T-helper 17 cell (primary cell): ENCODE measurements around the gene SNTG2. TPM values are rescaled to one million over a fixed set of nuclear protein-coding genes. Genes with fewer than 3 reads are reported as not detected.

Source experiments
- ATAC-seq: fragments of 150-1000 bp; cut with Tn5 transposase; 2 replicates; pipeline ENCODE4 v1.10.0; 2021; ENCODE audit warnings: mild to moderate bottlenecking, moderate library complexity
- DNase-seq, 3 donors: peaks; one replicate each; pipeline versions ENCODE4 v3.0.0 to v3.0.0-alpha.2; 2020 to 2021
- H3K9me3 ChIP-seq: one replicate; pipeline ENCODE4 v1.7.0; 2013; ENCODE audit warnings: low read length, mild to moderate bottlenecking; ENCODE audit not compliant: control insufficient read depth, poor library complexity, severe bottlenecking
- H3K27ac Mint-ChIP-seq: one replicate; pipeline ENCODE4 v1.8.0; 2022; ENCODE audit warnings: mild to moderate bottlenecking, moderate library complexity, mixed read lengths
- H3K27me3 Mint-ChIP-seq: one replicate; pipeline ENCODE4 v1.8.0; 2022; ENCODE audit warnings: mixed read lengths
- H3K36me3 Mint-ChIP-seq: one replicate; pipeline ENCODE4 v1.8.0; 2022; ENCODE audit warnings: low read depth, mixed read lengths
- H3K4me1 Mint-ChIP-seq: one replicate; pipeline ENCODE4 v1.8.0; 2022; ENCODE audit warnings: mild to moderate bottlenecking, mixed read lengths
- H3K4me3 Mint-ChIP-seq: one replicate; pipeline ENCODE4 v1.8.0; 2022; ENCODE audit warnings: mild to moderate bottlenecking, moderate library complexity, mixed read lengths
- total RNA-seq, 4 donors: library from RNA in 2 of 4; stranded (reverse) in 2 of 4; gene quantifications; one replicate each; pipeline ENCODE4 v1.2.3 and lab custom pipeline; 2022 to 2026

The SNTG2 gene
- total RNA-seq, 2 donors from 2014 or later: 2.0 to 6.3 TPM

GRCh38 chr2:1256632-1257324, 306.1 kb downstream of the SNTG2 start:
- peaks cover 4% of the 10 kb centered on the region for H3K4me1 Mint-ChIP-seq
- H3K27me3 Mint-ChIP-seq: peaks cover 15% of the 10 kb centered on the region
- peaks cover 2% of the 10 kb centered on the region for H3K36me3 Mint-ChIP-seq
- DNase-seq (no peak), ATAC-seq (no peak)
- no peak overlapping the region for H3K4me3 Mint-ChIP-seq
- no peak overlapping the region for H3K27ac Mint-ChIP-seq
- no peaks in the 10 kb centered on the region for H3K9me3 ChIP-seq

DNA sequence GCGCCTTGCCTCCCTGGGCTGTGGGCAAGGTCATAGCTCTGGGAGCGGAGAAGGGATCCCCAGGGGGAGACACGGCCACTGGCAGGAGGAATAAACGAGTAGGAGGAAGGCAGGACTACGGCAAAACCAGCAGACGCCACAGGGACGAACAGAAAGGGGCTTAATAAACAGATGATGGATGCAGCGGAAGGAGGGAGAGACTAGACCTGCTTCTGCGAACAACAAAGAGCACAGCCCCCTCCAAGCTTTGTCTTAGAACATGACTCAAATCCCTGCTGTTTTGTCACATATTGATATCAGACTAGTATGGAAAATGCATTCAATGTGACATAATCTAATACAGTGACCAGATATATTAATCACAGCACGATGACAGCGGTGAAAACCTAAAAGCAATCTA, 306.7 kb downstream of the SNTG2 start:
- Mint-ChIP-seq H3K36me3 (peaks cover 2% of the 10 kb centered on the region), H3K4me1 (peaks cover 4% of the 10 kb centered on the region), H3K27ac (no peak overlapping the region), H3K4me3 (no peak overlapping the region), H3K27me3 (peaks cover 13% of the 10 kb centered on the region)
- no peak for ATAC-seq
- no peaks in the 10 kb centered on the region for H3K9me3 ChIP-seq
- DNase-seq: no peak

GRCh38 chr2:1259746-1260145, 309.1 kb downstream of the SNTG2 start:
- peaks cover 2% of the 10 kb centered on the region for H3K36me3 Mint-ChIP-seq
- no peak for DNase-seq
- H3K9me3 ChIP-seq: no peaks in the 10 kb centered on the region
- H3K4me3 Mint-ChIP-seq: no peak overlapping the region
- H3K4me1 Mint-ChIP-seq: no peaks in the 10 kb centered on the region
- ATAC-seq: no peak
- peaks cover 6% of the 10 kb centered on the region for H3K27me3 Mint-ChIP-seq
- H3K27ac Mint-ChIP-seq: no peak overlapping the region

GRCh38 chr2:1262609-1263008, 312.0 kb downstream of the SNTG2 start:
- Mint-ChIP-seq H3K4me1 (no peaks in the 10 kb centered on the region), H3K27me3 (no peaks in the 10 kb centered on the region), H3K4me3 (no peak overlapping the region), H3K27ac (no peak overlapping the region), H3K36me3 (peaks cover 3% of the 10 kb centered on the region)
- ATAC-seq: no peak
- DNase-seq: no peak
- H3K9me3 ChIP-seq: no peaks in the 10 kb centered on the region

DNA sequence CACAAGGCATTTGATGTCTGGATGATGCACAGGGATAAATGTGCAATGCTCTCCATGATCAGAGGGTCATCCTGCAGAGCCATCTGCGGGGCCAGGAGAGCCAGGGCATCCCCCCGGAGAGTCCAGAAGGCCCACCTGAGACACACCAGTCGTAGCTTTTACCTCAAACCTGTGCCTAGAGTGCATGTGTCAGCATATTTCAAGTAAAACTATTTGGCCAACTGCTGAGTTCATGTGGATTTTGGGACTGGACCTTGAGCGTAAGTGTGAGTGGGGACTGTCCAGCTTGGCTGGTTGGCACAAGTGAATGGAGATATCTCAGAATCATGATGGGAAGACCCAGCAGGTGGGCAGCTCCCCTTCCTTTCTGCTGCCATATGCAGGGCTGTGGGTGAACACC, 314.8 kb downstream of the SNTG2 start:
- Mint-ChIP-seq H3K4me1 (no peaks in the 10 kb centered on the region), H3K27me3 (peaks cover 6% of the 10 kb centered on the region), H3K36me3 (peaks cover 3% of the 10 kb centered on the region), H3K4me3 (no peak overlapping the region), H3K27ac (no peak overlapping the region)
- DNase-seq (no peak), ATAC-seq (no peak)
- H3K9me3 ChIP-seq: no peaks in the 10 kb centered on the region

DNA sequence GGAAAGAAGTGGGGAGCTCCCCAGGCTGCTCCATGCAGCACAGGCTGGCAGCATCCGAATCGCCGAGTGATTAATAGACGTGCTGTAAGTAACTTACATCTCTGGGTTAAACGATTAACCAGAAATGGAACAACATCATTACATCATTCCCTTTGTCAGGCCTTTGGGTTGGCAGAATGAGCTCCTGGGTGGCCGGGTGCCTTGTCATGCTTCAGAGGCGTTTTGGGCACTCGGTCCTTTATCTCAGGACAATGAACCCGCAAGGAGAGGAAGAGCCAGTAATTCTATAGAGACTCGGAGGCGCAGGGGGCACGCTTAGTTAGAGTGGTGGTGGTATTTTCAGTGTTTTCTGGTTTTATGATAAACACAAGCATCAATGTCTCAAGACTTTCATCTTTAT, 315.7 kb downstream of the SNTG2 start:
- no peak overlapping the region for H3K27ac Mint-ChIP-seq
- peaks cover 3% of the 10 kb centered on the region for H3K36me3 Mint-ChIP-seq
- no peaks in the 10 kb centered on the region for H3K4me1 Mint-ChIP-seq
- peaks cover 6% of the 10 kb centered on the region for H3K27me3 Mint-ChIP-seq
- ATAC-seq (no peak), DNase-seq (no peak)
- H3K9me3 ChIP-seq: no peaks in the 10 kb centered on the region
- no peak overlapping the region for H3K4me3 Mint-ChIP-seq

DNA sequence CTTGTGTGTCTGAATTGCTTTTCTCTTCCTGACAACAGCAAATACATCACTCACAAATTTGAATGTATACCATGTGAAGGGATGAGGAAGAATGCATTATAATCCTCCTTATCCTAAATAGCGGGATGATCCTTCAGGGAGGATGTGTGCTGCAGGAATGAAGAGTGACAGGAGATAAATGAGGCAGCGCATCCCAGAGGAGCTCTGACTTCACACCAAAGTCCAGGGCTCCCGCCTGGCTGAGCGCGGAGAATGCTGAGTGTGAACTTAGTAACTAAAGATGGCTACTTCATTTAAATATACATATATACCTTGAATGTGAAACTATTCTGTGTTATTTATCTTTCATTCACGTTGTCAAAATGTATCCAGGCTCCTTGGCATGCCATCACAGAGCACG, 317.4 kb downstream of the SNTG2 start:
- H3K4me1 Mint-ChIP-seq: no peaks in the 10 kb centered on the region
- H3K27ac Mint-ChIP-seq: no peak overlapping the region
- H3K4me3 Mint-ChIP-seq: no peak overlapping the region
- H3K36me3 Mint-ChIP-seq: peaks cover 3% of the 10 kb centered on the region
- peaks cover 6% of the 10 kb centered on the region for H3K27me3 Mint-ChIP-seq
- no peaks in the 10 kb centered on the region for H3K9me3 ChIP-seq
- ATAC-seq: no peak
- DNase-seq: no peak

DNA sequence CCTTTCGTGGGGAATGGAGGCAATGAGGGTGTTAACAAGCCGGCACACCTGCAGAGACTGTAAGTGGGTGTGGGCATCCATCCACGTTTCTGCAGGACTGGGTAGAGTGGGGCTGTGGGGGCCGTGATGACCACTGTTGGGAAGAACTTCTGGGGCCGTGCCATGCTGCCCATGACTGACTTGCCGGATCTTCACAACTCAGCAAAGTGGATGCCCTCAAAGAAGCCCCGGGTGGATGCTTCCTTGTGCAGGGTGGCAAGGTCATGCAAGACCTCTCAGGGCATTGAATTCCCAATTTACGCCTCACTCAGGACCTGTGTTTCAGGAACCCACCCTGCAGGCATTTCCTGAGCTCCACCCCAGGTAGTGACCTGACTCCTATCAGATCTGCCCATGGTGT, 319.2 kb downstream of the SNTG2 start:
- Mint-ChIP-seq H3K4me1 (no peaks in the 10 kb centered on the region), H3K4me3 (no peak overlapping the region), H3K27me3 (peaks cover 6% of the 10 kb centered on the region), H3K27ac (no peak overlapping the region), H3K36me3 (peaks cover 4% of the 10 kb centered on the region)
- H3K9me3 ChIP-seq: no peaks in the 10 kb centered on the region
- ATAC-seq: no peak
- DNase-seq: no peak

GRCh38 chr2:1272835-1273234, 322.2 kb downstream of the SNTG2 start:
- Mint-ChIP-seq H3K4me1 (no peaks in the 10 kb centered on the region), H3K27ac (no peak overlapping the region), H3K27me3 (peaks cover 6% of the 10 kb centered on the region), H3K4me3 (no peak overlapping the region), H3K36me3 (peaks cover 2% of the 10 kb centered on the region)
- DNase-seq: no peak
- H3K9me3 ChIP-seq: no peaks in the 10 kb centered on the region
- no peak for ATAC-seq

- no peak overlapping the region for H3K4me3 Mint-ChIP-seq
- H3K27ac Mint-ChIP-seq: no peak overlapping the region
- no peak for ATAC-seq
- H3K36me3 Mint-ChIP-seq: peaks cover 2% of the 10 kb centered on the region
- H3K27me3 Mint-ChIP-seq: no peaks in the 10 kb centered on the region
- H3K9me3 ChIP-seq: no peaks in the 10 kb centered on the region
- no peaks in the 10 kb centered on the region for H3K4me1 Mint-ChIP-seq
- no peak for DNase-seq
Measured at GRCh38 chr2:1277634-1278033, 327.0 kb downstream of the SNTG2 start.

DNA sequence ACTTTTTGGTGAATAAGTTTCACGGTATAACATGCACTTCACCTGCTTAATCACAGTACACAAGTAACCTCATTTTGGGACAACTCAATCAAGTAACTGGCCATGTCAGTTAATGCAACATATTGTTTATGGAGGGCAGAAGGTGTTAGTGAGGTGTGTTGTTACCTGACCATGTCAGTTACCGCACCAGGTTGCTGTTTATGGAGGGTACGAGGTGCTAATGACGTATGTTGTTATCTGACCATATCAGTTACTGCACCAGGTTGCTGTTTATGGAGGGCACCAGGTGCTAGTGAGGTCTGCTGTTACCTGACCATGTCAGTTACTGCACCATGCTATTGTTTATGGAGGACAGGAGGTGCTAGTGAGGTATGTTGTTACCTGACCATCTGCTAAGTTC, 327.5 kb downstream of the SNTG2 start:
- Mint-ChIP-seq H3K27ac (no peak overlapping the region), H3K4me3 (no peak overlapping the region), H3K4me1 (no peaks in the 10 kb centered on the region), H3K27me3 (no peaks in the 10 kb centered on the region), H3K36me3 (peaks cover 2% of the 10 kb centered on the region)
- no peaks in the 10 kb centered on the region for H3K9me3 ChIP-seq
- DNase-seq (no peak), ATAC-seq (no peak)

DNA sequence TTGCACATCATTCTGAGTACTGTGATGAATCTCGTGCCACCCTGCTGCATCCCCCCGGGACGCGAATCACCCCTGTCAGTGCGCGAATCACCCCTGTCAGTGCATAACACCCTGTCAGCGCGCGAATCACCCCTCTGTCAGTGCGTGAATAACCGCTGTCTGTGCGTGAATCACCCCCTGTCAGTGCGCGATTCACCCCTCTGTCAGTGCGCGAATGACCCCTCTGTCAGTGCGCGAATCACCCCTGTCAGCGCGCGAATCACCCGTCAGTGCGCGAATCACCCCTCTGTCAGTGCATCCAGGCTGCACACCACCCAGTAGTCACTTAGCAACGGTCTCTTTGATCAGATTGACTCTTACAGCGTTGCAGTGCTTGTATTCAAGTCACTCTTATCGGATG, 328.2 kb downstream of the SNTG2 start:
- no peaks in the 10 kb centered on the region for H3K4me1 Mint-ChIP-seq
- DNase-seq (no peak), ATAC-seq (no peak)

DNA sequence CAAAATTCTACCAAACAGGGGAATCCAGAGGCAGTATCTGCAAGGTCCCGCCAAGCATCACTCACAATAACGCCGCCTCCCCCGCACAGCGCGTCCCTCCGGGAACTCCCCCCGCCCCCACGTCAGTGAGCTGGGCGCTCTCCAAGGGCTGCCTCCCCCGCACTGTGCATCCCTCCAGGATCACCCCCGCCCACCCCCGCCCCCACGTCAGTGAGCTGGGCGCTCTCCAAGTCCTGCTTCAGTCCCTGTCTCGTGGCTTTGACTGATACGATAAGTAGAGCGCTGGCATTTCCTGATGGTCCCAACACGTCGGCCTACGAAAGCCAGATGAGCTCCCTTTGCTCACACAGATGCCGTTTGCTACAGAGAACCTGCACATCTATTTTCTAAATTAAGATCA, 331.9 kb downstream of the SNTG2 start:
- no peak for ATAC-seq
- Mint-ChIP-seq H3K27ac (no peak overlapping the region), H3K4me3 (no peak overlapping the region), H3K4me1 (no peaks in the 10 kb centered on the region), H3K36me3 (no peaks in the 10 kb centered on the region), H3K27me3 (no peaks in the 10 kb centered on the region)
- H3K9me3 ChIP-seq: no peaks in the 10 kb centered on the region
- no peak for DNase-seq

More for the DNA sequence above, 328.2 kb downstream of the SNTG2 start:
- Mint-ChIP-seq H3K27me3 (no peaks in the 10 kb centered on the region), H3K27ac (no peak overlapping the region), H3K36me3 (peaks cover 2% of the 10 kb centered on the region), H3K4me3 (no peak overlapping the region)
- H3K9me3 ChIP-seq: no peaks in the 10 kb centered on the region

DNA sequence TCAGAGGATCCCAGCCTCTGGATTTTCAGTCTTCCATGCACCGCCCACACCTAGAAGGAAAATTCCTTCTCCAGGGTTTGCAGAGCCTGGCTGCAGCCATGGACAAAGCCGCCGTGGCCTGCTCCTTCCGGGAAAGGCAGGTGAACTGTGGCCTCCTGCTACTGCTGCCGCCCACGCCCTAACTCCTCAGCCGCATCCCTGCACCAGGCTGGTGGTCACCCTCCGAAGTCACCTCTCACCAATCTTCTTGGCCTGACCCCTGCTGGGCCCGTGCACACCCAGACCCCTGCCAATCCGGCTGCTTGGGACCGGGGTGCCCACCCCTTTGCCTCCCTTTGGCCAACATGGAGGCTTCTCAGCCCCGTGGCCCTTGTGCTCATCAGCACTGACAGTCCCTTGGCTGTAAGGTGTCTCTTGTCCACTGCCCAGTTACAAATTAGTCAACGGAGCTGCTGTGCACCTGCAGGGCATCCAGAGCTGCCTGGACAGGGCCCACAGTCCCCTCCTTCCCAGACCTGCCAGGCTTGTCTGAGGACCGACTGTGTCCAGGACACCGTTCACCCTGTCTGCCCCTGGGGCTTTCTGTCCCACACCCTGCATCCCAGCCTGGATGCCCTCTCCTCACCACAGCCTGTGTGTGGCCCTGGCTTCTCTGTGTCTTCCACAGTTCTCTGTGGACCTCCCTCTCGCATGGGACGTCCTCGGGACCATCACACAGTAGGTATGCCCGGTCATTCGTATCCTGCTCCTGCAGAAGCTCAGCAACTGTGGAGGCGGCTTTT, 332.6 kb downstream of the SNTG2 start:
- no peaks in the 10 kb centered on the region for H3K36me3 Mint-ChIP-seq
- H3K27ac Mint-ChIP-seq: no peak overlapping the region

More for the DNA sequence above, 332.6 kb downstream of the SNTG2 start:
- Mint-ChIP-seq H3K4me3 (no peak overlapping the region), H3K4me1 (no peaks in the 10 kb centered on the region), H3K27me3 (no peaks in the 10 kb centered on the region)
- ATAC-seq (no peak), DNase-seq (no peak)
- H3K9me3 ChIP-seq: no peaks in the 10 kb centered on the region
